GM10847 (cell line): ENCODE measurements around the gene SDS.

Source experiments
- POLR2A ChIP-seq: IDR thresholded peaks from 2 replicates; pipeline ENCODE4 v1.6.1; 2011; ENCODE audit not compliant: insufficient read length; ENCODE audit errors: extremely low read depth

SDS gene

DNA sequence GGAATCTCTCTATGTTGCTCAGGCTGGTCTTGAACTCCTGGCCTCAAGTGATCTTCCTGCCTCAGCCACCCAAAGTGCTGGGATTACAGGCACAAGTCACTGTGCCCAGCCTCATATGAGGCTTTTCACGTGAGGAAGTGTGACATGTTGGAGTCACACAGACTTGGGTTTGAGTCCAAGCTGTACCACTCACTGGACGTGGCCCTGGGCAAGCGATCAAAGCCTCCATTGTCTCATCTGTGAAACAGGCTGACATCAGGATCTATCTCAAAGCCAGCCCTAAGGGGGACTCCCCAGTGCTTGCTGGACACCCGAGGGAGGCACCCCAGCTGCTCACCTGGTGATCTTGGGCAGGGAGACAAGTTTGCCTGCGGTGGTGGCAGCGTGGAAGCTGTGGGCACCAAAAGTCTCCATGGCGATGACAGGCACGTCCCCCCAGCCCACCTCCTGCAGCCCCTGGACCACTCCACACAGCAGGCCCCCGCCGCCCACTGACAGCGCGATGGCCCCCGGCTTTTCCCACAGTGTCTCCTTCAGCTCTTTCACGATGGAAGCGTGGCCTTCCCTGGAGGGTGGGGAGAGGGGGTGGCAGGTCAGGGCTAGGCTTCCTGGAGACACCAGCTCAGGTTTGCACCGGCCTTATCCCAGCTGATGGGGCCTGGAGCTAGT lies 6.7 kb downstream of the SDS start:
- TF ChIP-seq POLR2A: no peak

GRCh38 chr12:113396200-113396599 lies 7.5 kb downstream of the SDS start:
- TF ChIP-seq POLR2A: no peak

GRCh38 chr12:113395119-113395518 lies 8.6 kb downstream of the SDS start:
- TF ChIP-seq POLR2A: no peak

DNA sequence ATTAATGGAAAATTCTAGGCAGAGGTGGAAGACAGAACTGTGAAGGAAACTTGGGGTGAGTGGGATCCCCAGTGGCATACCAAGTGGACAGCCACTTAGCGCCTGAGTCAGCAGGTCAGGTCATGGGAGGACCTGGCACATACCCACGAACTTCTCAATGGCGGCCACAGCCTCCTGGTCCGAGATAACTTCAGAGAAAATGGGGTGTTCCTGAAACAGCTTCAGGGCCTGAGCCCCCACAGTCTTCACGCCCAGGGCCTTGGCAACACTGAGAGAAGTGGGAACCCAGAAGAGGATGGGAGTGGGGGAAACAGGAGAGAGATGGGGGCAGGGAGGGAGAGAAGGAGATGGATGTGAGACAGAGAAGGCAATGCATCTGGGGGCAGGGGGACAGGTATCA lies 9.9 kb downstream of the SDS start:
- TF ChIP-seq POLR2A: no peak

DNA sequence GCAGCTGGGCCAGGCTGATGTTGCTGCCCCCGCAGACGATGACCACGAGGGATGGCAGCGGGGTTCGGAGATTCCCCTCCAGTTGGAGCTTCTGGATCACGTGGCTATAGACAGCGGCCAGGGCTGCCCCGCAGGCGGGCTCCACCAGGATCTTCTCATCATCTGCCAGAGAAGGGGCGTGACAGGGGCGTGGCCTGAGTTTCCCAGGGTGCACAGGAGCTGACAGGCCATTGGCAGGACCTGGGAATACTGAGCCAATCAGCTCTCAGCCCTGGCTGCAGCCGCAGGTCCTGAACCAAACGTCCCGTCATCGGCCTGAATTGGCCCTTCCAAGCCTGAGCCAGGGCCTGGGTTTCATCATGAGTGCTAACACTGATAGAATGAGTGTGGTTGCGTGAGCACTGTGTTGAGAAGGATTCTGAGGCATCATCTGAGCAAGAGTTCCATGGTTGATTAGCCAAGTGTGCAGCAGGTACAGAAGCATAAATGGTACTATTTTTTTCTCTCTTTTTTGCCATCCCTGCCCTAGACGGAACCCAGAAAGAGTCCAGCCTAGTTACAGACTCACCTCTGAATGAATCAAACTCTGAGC lies 10.6 kb downstream of the SDS start:
- TF ChIP-seq POLR2A: no peak

DNA sequence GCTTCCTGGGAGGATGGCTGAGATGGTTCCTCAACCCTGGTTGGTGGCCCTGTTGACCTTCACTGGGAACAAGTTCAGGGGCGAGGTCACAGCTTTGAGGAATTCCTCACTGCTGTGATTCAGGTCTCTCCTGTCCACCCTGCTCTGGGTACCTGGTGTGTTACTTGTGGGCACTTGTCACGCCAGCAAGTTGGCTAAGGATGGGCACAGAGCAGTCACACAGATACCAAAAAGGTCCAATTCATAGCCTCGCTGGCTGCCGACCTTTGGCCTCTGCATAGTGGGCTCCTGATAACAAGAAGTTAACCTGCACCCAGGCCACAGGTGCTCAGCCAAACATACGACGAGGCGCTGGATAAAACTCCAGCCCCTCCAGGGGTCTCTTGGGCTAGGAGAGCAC lies 11.2 kb downstream of the SDS start:
- TF ChIP-seq POLR2A: no peak

DNA sequence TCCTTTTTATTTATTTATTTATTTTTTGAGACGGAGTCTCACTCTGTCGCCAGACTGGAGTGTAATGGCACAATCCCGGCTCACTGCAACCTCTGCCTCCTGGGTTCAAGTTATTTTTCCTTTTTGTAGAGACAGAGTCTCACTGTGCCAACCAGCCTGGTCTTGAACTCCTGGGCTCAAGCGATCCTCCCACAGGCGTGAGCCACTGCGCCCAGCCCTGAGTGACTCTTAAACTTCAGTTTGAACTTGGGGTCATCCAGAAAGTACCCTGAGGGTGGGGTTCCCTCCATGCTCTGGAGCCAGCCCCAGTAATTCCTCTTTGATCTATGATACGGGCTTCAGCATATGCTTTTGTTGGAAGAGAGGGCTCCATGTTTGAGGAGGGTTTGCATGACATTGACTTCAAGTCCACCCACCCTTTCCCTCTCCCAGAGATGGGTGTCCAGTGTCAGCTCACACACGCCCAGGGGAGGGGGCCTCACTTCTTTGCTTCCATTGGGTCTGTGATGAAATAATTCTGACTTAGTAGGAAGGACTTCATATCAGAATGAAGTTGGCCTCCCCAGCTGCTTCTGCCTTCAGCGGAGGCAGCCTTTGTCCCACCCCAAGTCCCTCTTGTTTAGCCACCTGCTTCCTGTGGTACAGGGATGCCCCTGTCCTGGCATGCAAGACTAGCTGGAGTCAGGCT lies 11.9 kb downstream of the SDS start:
- no peak for TF ChIP-seq POLR2A

- no peak for TF ChIP-seq POLR2A
Observed at GRCh38 chr12:113391145-113391544, 12.5 kb downstream of the SDS start.

- no peak for TF ChIP-seq POLR2A
Observed at GRCh38 chr12:113390064-113391043, 13.3 kb downstream of the SDS start.

GRCh38 chr12:113388351-113388750 lies 15.3 kb downstream of the SDS start:
- no peak for TF ChIP-seq POLR2A

DNA sequence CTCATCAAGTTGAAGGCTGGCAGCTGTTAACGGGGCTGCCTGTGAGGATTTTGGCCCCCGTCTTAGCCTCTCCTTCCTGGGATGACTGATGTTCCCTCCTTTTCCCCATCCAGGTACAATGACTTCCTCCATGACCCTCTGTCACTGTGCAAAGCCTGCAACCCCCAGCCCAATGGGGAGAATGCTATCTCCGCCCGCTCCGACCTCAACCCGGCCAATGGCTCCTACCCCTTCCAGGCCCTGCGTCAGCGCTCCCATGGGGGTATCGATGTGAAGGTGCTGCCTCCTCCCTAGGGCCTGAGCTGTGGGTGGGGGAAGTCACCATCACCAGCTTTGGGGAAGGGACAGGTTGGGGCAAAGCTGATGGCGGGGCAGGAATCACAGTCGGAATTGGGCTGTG lies 16.1 kb downstream of the SDS start:
- no peak for TF ChIP-seq POLR2A

- no peak for TF ChIP-seq POLR2A
Observed at GRCh38 chr12:113386866-113387566, 16.7 kb downstream of the SDS start.

GRCh38 chr12:113385282-113385882 lies 18.3 kb downstream of the SDS start:
- no peak for TF ChIP-seq POLR2A

- no peak for TF ChIP-seq POLR2A
Observed at GRCh38 chr12:113384778-113385177, 18.9 kb downstream of the SDS start.
